ENCODE measurements around the gene CALN1. TPM values are rescaled to one million over a fixed set of nuclear protein-coding genes. Genes with fewer than 3 reads are reported as not detected.

The CALN1 gene
- total and polyA plus RNA-seq, 9 donors: under 0.01 to 0.18 (median 0.13) TPM; not detected in 2

- DNase-seq: no peak
- H3K27ac ChIP-seq: no peak overlapping the region
- 56 to 58% (median 56%) methylated on average over 6 of the region's 6 CpGs for WGBS, 3 donors
- intact Hi-C loops (cut with DNase I): no loop called here
- H3K9me3 ChIP-seq: no peaks in the 10 kb centered on the region
- no peaks in the 10 kb centered on the region for H3K4me1 ChIP-seq (ENCODE audit: insufficient read depth)
- H3K36me3 ChIP-seq: no peaks in the 10 kb centered on the region
- no peaks in the 10 kb centered on the region for H3K27me3 ChIP-seq
- no peak overlapping the region for H3K4me3 ChIP-seq
- TF ChIP-seq CTCF (IDR thresholded peaks at IDR 0.05) (no peak), EP300 (IDR thresholded peaks at IDR 0.05) (no peak), POLR2A (IDR thresholded peaks at IDR 0.05) (no peak)
Observed at GRCh38 chr7:72161534-72161933, 250.6 kb downstream of the CALN1 start.

GRCh38 chr7:72159911-72160310 lies 252.2 kb downstream of the CALN1 start:
- no peak for DNase-seq
- no peak overlapping the region for H3K27ac ChIP-seq
- no peaks in the 10 kb centered on the region for H3K9me3 ChIP-seq
- WGBS, 3 donors: 57 to 69% (median 58%) methylated on average over 4 of the region's 4 CpGs
- no peaks in the 10 kb centered on the region for H3K27me3 ChIP-seq
- no peak overlapping the region for H3K4me3 ChIP-seq
- intact Hi-C loops (cut with DNase I): no loop called here
- no peaks in the 10 kb centered on the region for H3K4me1 ChIP-seq (ENCODE audit: insufficient read depth)
- TF ChIP-seq CTCF (IDR thresholded peaks at IDR 0.05) (no peak), EP300 (IDR thresholded peaks at IDR 0.05) (no peak), POLR2A (IDR thresholded peaks at IDR 0.05) (no peak)
- H3K36me3 ChIP-seq: no peaks in the 10 kb centered on the region

GRCh38 chr7:72156671-72157070 lies 255.5 kb downstream of the CALN1 start:
- no peak for DNase-seq
- intact Hi-C loops (cut with DNase I): no loop called here

GRCh38 chr7:72153132-72153512 lies 259.0 kb downstream of the CALN1 start:
- Histone ChIP-seq H3K9me3 (no peaks in the 10 kb centered on the region), H3K4me1 (ENCODE audit: insufficient read depth) (no peaks in the 10 kb centered on the region), H3K27me3 (no peaks in the 10 kb centered on the region), H3K27ac (no peak overlapping the region), H3K4me3 (no peak overlapping the region), H3K36me3 (no peaks in the 10 kb centered on the region)
- TF ChIP-seq POLR2A (IDR thresholded peaks at IDR 0.05) (no peak), CTCF (IDR thresholded peaks at IDR 0.05) (no peak), EP300 (IDR thresholded peaks at IDR 0.05) (no peak)
- no peak for DNase-seq
- intact Hi-C loops (cut with DNase I): no loop called here
- 63 to 79% (median 63%) methylated on average over 5 of the region's 5 CpGs for WGBS, 3 donors

More at GRCh38 chr7:72156671-72157070, 255.5 kb downstream of the CALN1 start:
- no peaks in the 10 kb centered on the region for H3K36me3 ChIP-seq
- H3K4me1 ChIP-seq (ENCODE audit: insufficient read depth): no peaks in the 10 kb centered on the region
- no peaks in the 10 kb centered on the region for H3K9me3 ChIP-seq
- 65 to 98% (median 76%) methylated on average over 3 of the region's 3 CpGs for WGBS, 3 donors
- TF ChIP-seq CTCF (IDR thresholded peaks at IDR 0.05) (no peak), POLR2A (IDR thresholded peaks at IDR 0.05) (no peak), EP300 (IDR thresholded peaks at IDR 0.05) (no peak)
- H3K4me3 ChIP-seq: no peak overlapping the region
- no peak overlapping the region for H3K27ac ChIP-seq
- no peaks in the 10 kb centered on the region for H3K27me3 ChIP-seq

Measured in ovary (tissue), 9 donors.